Endometrial microvascular endothelial cells (primary cell): ENCODE data around the gene DNAH17. TPM values are rescaled to one million over a fixed set of nuclear protein-coding genes. Genes with fewer than 3 reads are reported as not detected.

Experiments
- in situ Hi-C: cut with HindIII; loops from 2 replicates; pipeline ENCODE4 v1.10.0; 2017; ENCODE audit warnings: low sequenced_read_pairs, low pct_unique_long_range_greater_than_20kb; ENCODE audit errors: inconsistent ontology term
- total RNA-seq: library from RNA; depleted of rRNA; stranded (reverse); fragments of >200 nt; gene quantifications from one replicate; pipeline ENCODE4 v1.2.3, GENCODE V29; 2015; ENCODE audit errors: inconsistent ontology term

The DNAH17 gene
- total RNA-seq, 1 donor from 2014 or later, result not detected

- in situ Hi-C loops, result no loop called here
Observed at GRCh38 chr17:78414178-78415162, 162.7 kb downstream of the DNAH17 start.

DNA sequence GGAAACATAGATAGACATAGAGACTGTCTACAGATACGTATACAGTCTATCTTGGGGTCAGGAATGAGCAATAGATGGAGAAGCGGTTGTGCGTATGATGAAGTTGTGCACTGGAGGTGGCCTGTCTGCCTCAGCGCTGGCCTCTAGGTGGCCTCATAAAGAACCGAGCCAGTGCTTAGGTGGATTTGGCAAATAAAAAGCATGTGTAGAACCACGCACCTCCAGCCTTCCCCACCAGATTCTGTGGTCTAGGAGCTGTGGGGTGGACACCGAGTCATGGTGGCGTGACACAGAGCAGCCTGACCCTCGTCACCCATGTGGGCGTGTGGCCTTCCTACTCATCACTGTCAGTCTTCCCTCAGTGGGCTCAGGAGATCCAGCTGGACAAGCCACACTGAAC is 164.8 kb downstream of the DNAH17 start:
- in situ Hi-C loops, result no loop called here

GRCh38 chr17:78411241-78411857 is 165.8 kb downstream of the DNAH17 start:
- in situ Hi-C loops, result no loop called here

GRCh38 chr17:78409191-78409928 is 167.8 kb downstream of the DNAH17 start:
- in situ Hi-C loops, result no loop called here

- in situ Hi-C loops, result no loop called here
Observed at GRCh38 chr17:78408476-78409050, 168.6 kb downstream of the DNAH17 start.

DNA sequence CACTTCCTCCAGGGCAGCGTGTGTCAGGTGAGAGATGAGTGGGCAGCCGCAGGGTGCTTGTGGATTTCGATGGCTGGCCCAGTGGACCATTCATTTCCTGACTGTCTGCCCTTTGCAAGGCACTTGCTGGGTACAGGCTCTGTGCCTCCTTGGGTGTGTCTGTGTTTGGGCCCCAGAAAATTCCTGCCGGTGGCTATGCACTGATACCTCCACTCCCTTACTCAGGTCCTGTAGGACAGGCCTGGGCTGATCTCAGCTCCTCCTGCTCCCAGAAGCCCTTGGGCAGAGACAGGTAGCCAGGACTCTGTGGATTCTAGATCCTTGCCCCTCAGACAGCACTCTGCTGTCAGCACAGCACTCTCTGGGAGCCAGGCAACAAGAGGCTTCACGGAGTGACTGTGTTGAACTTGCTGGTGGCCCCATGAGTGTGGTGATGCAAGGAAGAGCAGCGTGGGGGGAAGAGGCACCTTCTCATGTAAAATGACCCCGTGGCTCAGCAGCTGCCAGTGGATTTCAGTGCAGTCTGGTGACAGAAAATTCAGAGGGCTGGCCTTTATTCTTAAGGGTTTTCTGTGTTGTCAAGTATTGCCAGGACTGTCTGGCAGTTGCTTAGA is 169.7 kb downstream of the DNAH17 start:
- in situ Hi-C loops, result no loop called here

DNA sequence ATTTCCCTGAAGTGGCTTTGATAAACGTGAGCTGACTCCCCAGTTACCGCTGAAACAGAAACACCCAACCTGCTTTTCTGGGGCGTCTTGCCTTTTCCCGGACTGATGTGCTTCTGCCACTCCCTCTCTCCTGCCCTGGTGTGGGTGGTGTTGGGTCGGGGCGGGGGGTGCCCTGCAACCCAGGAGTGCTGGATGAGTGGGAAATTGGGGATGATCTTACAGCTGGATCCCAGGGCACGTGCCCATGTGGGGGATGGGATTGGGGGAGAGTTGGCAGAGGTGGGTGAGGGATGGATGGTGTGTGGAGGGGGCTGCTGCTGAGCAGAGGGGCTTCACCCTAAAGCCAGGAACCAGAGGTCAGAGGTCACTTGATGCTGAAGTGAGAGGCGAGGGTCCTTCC is 170.3 kb downstream of the DNAH17 start:
- in situ Hi-C loops, result no loop called here

GRCh38 chr17:78406396-78406795 is 170.8 kb downstream of the DNAH17 start:
- in situ Hi-C loops, result no loop called here

- in situ Hi-C loops, result no loop called here
Observed at GRCh38 chr17:78403822-78404221, 173.4 kb downstream of the DNAH17 start.

DNA sequence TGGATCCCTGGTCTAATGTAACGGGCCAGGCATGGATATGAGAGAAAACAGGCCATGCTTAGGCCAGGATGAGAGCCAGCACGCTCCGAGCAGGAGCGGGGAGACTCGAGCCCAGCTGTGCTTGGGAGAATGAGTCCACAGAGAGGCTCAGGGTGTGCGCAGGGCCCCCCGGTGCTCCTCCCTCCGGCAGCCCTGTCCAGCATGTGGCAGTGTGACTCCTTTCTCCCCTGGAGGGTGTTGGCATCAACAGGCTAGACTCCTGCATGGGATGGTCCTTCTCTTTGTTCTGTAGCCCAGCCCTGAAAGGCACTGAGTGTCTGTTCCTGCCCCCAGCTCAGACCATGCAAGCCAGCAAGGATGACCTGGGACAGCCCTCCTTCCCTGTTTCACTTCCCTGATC is 175.3 kb downstream of the DNAH17 start:
- in situ Hi-C loops, result no loop called here

- in situ Hi-C loops, result no loop called here
Observed at GRCh38 chr17:78401246-78401645, 175.9 kb downstream of the DNAH17 start.

GRCh38 chr17:78400581-78401240 is 176.5 kb downstream of the DNAH17 start:
- in situ Hi-C loops, result no loop called here

DNA sequence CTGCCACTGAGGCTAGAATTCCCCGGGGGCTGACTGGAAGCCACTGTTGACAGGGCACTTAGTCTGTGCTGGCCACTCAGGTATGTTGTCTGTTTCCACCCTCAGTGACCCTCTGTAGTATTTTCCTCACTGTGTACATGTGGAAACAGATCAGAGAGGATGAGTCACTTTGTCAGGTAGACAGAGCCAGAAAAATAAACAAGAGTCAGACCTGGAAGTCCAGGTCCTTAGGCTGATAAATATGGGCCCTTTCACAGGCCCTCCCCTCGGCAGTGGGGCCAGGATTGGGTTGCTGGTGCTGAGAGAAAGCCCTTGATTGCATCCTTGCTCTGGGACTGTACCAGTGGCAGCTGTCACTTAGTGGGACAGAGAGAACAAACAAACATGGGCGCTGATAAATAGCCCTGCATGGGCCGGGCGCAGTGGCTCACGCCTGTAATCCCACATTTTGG is 177.5 kb downstream of the DNAH17 start:
- in situ Hi-C loops, result no loop called here

DNA sequence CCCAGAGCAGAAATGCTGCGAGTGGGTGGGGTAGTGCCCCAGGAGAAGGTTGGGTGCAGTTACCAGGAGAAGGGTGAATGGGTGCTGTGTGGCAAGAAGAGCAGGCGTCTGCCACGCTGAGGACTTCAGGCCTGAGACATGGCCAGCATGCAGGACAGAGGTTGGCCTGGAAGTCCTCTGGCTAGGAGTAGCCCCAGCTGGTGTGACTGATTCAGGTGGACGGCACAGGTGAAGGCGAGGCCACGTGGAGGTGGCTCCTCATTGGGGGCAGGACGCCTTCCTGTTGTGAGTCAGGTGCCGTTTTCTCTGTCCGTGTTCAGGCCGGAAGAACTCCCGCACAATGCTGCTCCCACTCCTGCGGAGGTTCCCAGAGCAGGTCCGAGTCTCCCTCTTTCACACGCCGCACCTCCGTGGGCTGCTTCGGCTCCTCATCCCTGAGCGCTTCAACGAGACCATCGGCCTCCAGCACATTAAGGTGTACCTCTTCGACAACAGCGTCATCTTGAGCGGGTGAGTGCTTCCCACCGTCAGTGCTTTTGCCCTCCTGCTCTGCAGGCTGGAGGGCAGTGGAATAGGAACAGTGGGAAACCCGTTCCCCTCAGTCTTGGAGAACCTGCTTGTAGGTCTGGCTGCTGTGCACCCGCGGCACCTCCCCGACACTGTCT is 178.0 kb downstream of the DNAH17 start:
- in situ Hi-C loops, result no loop called here

DNA sequence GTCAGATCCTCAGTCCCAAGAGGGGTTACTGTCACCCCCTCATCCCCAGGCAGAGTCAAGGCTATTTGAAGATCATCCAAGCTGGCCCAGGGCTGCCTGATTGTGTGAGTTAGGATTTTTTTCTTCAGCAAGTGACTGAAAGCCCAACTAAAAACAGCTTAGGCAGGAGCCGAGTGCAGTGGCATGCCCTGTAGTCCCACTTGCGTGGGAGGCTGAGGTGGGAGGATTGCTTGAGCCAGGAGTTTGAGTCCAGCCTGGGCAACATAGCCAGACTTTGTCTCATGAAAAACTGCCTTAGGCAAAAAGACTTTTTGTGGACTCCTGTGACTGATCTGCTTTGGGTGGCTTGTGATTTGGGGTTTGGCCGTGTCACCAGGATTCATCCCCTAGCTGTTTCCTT is 178.8 kb downstream of the DNAH17 start:
- in situ Hi-C loops, result no loop called here

GRCh38 chr17:78397681-78398101 is 179.5 kb downstream of the DNAH17 start:
- in situ Hi-C loops, result no loop called here

- in situ Hi-C loops, result no loop called here
Observed at GRCh38 chr17:78396441-78397337, 180.5 kb downstream of the DNAH17 start.
